Activated T-helper 17 cell treated with anti-CD3 and anti-CD28 coated beads, Interleukin-2, amount 50 U/mL, for 72 hours (primary cell): Measurements from ENCODE around the gene ZFPM1. TPM values are rescaled to one million over a fixed set of nuclear protein-coding genes. Genes with fewer than 3 reads are reported as not detected.

ENCODE experiments used
- ATAC-seq: fragments of 150-1000 bp; cut with Tn5 transposase; replicated peaks from 2 replicates; pipeline ENCODE4 v1.10.0; 2021; ENCODE audit warnings: mild to moderate bottlenecking, moderate library complexity
- H3K27ac Mint-ChIP-seq: one replicate; pipeline ENCODE4 v1.8.0; 2022; ENCODE audit warnings: mixed read lengths
- H3K27me3 Mint-ChIP-seq: one replicate; pipeline ENCODE4 v1.8.0; 2022; ENCODE audit warnings: mixed read lengths
- H3K36me3 Mint-ChIP-seq: one replicate; pipeline ENCODE4 v1.8.0; 2022; ENCODE audit warnings: low read depth, mild to moderate bottlenecking, mixed read lengths
- H3K4me1 Mint-ChIP-seq: one replicate; pipeline ENCODE4 v1.8.0; 2022; ENCODE audit warnings: mixed read lengths
- H3K4me3 Mint-ChIP-seq: one replicate; pipeline ENCODE4 v1.8.0; 2022; ENCODE audit warnings: mild to moderate bottlenecking, mixed read lengths
- H3K9me3 Mint-ChIP-seq: one replicate; pipeline ENCODE4 v1.8.0; 2022; ENCODE audit warnings: mixed read lengths
- total RNA-seq, 2 donors: library from RNA; stranded (reverse); gene quantifications; one replicate each; pipeline ENCODE4 v1.2.3, GENCODE V29; 2022

The ZFPM1 gene
- total RNA-seq, 2 donors from 2014 or later, result 12.2 to 22.1 TPM

DNA sequence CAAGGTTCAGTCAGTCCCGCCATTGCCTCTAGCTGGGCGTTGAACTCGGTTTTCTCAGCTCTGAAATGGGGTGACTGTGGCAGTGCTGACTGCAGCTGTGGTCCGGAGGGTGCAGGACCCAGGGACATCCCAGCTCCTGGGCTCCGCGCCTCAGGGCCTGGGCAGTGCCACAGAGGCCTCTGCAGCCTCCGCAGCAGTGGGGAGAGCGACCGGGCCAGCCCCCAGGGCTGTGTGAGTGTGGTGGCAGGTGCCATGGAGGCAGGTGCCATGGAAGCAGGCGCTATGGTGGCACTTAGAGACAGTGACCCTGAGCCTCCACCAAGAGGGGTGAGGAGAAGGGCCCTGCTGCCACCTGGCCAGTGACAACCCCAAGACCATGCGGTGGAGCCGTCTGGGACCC lies 39.4 kb upstream of the ZFPM1 start:
- Mint-ChIP-seq H3K36me3 (no peaks in the 10 kb centered on the region), H3K4me3 (no peak overlapping the region), H3K27me3 (no peaks in the 10 kb centered on the region), H3K9me3 (no peaks in the 10 kb centered on the region), H3K27ac (no peak overlapping the region), H3K4me1 (no peaks in the 10 kb centered on the region)
- no peak for ATAC-seq

DNA sequence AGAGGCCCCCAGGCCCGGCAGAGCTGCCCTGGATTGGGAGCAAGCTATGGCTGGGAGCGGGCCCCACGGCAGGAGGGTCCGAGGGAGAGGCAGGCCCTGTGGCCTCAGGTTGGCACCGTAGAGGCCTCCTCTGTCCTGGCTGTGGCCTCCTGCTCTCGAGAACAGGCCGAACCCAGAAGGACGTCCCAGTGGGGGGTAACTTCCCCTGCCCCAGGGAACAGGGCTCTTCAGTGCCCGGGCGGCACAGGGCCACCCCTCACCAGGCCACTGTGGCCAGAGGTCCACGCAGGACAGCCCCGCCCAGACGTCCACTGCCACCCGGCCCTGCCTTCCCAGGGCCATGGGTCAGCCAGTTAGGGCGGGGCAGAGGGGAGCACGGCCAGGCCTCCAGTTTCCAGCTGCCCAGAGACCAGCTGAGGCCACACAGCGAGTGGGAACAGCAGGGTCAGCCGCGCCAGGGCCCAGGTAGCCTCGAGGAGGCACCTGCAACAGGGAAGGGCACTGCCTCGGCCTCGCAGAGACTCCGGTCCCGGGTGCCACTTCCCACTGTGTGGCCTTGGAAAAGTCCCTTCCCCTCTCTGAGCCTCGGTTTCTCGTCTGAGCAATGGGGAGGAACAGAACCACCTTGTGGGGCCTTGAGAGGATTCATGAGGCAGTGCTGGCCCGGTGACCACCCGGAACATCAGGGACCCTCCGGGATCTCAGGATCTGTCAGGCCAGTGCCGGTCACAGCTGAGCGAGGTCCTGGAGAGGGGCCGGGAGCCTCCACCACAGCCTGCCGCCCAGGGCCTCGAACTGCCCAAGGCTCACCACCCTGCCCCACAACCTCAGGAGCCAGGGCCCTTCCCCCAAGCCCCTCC lies 38.3 kb upstream of the ZFPM1 start:
- no peaks in the 10 kb centered on the region for H3K36me3 Mint-ChIP-seq
- H3K27me3 Mint-ChIP-seq, result no peaks in the 10 kb centered on the region
- no peak overlapping the region for H3K27ac Mint-ChIP-seq
- H3K4me3 Mint-ChIP-seq, result no peak overlapping the region
- H3K9me3 Mint-ChIP-seq, result no peaks in the 10 kb centered on the region
- H3K4me1 Mint-ChIP-seq, result no peaks in the 10 kb centered on the region
- no peak for ATAC-seq

DNA sequence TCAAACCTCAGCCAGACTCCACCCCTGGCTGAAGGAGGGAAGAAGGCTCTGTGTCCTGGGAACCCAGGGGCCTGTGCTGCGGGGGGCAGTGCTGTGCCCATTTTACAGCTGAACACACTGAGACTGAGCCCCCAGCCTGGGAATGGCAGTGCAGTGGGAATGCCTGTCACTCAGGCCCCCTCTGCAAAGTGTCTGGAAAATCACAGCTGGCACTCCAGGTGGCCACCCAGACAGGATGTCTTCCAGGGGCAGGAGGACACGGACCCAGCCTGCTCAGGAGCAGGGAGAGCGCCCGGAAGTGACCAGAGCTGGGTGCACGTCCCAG lies 37.7 kb upstream of the ZFPM1 start:
- Mint-ChIP-seq H3K4me1 (no peaks in the 10 kb centered on the region), H3K9me3 (no peaks in the 10 kb centered on the region), H3K36me3 (no peaks in the 10 kb centered on the region), H3K4me3 (no peak overlapping the region), H3K27ac (no peak overlapping the region), H3K27me3 (no peaks in the 10 kb centered on the region)
- no peak for ATAC-seq

DNA sequence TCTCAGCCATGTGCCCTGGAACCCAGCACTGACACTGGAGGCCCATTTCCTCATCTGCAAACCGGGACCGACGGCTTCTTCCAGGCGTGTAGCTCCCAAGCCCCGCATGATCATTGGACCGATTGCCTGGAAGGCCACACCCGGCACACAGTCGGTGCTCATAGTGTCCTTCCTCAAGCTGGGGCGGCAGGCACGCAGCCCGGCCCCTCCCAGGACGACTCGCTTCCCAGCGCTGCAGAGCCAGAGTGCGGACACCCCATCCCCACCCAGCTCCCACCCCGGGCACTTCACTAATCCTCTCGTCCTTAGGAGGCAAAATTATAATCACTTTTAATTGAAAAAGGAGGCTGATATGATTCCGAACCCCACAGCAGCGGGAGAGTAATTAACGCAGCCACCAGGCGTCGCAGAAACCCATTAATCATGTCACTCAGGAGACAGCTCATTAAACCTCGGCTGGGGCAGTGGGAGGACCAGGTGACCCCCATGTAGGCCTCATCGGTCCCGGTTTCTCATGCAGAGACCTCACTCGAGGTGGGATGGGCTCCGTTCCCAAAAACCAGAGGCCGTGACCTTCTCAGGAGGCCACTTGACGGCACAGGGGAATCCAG lies 37.3 kb upstream of the ZFPM1 start:
- Mint-ChIP-seq H3K4me3 (no peak overlapping the region), H3K36me3 (no peaks in the 10 kb centered on the region), H3K4me1 (no peaks in the 10 kb centered on the region), H3K9me3 (no peaks in the 10 kb centered on the region), H3K27ac (no peak overlapping the region), H3K27me3 (no peaks in the 10 kb centered on the region)
- ATAC-seq, result no peak

DNA sequence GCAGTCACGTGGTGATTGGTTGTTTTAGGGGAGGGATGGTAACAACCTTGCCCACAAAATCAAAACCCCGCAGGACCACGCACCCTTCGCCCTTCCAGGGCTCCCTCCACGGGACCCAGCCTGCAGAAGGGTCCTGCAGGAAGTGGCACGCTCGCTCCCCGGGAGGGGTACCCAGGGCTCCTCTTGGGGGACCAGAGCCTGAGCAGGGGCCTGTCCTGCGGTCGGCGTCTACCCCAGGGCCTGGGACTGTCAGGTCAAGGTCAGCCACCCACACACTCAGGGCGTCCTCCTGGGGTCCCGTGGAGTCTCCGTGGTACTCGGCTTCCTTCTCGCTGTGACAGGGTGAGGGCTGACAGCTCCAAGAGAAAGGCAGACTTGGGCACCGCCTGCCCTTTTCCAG lies 36.4 kb upstream of the ZFPM1 start:
- no peaks in the 10 kb centered on the region for H3K4me1 Mint-ChIP-seq
- H3K4me3 Mint-ChIP-seq, result no peak overlapping the region
- ATAC-seq, result no peak
- no peaks in the 10 kb centered on the region for H3K27me3 Mint-ChIP-seq
- no peak overlapping the region for H3K27ac Mint-ChIP-seq
- H3K9me3 Mint-ChIP-seq, result no peaks in the 10 kb centered on the region
- H3K36me3 Mint-ChIP-seq, result no peaks in the 10 kb centered on the region

DNA sequence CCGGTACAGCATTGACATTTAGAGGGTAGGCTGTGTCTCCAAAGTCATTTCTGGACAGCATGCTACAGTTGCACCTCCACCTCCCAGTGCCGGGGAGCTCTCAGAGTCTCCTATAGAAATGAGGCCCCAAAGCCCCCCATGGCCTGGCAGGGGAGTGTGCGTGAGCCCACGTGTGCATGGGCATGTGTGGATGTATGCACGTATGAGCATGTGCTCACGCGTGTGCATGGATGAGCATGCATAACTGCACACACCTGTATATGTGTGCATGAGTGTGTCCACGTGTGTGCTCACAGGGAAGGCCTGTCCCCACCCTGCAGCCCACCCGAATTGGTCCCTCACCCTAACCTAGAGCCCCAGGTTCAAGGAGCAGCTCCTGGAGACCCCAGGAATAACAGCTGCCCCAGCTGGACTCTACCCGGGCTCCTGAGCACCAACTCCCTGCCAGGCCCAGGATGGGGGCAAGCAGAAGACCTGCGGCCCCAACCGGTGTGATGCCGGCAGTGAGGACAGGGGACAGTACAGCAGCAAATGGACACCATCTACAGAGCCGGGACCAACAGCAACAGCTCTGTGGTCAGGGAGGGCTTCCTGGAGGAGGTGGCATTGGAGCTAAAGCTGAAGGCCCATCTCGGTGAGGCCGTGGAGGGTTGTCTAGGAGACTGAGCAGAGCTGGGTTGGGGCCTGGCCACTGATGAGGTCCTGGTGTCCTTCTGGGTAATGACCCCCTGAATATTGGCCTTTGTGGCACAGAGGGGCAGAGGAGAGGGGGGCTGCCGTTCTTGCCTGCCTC lies 35.2 kb upstream of the ZFPM1 start:
- Mint-ChIP-seq H3K36me3 (no peaks in the 10 kb centered on the region), H3K4me1 (no peaks in the 10 kb centered on the region), H3K27ac (no peak overlapping the region), H3K9me3 (no peaks in the 10 kb centered on the region), H3K27me3 (no peaks in the 10 kb centered on the region), H3K4me3 (no peak overlapping the region)
- no peak for ATAC-seq

DNA sequence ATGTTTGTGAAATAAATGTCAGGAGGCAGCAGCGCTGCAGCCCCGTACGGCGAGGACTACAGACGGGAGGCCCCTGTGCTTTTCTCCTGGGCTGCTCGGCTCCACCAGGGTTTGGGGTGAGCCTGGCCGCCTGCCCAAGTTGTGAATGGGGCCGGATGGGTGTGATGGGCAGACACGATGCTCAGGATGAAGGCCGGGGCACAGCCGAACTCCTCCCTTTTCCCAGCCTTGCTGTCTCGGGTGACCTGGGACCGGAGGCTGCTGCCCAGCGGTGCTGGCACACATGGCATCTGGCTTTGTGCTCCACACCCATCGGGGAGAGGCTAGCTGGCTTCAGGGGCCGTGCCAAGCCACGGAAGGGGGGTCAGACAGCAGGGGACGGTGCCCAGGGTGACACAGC lies 34.2 kb upstream of the ZFPM1 start:
- ATAC-seq, result no peak
- H3K36me3 Mint-ChIP-seq, result no peaks in the 10 kb centered on the region
- H3K27ac Mint-ChIP-seq, result no peak overlapping the region
- H3K4me1 Mint-ChIP-seq, result no peaks in the 10 kb centered on the region
- no peaks in the 10 kb centered on the region for H3K27me3 Mint-ChIP-seq
- H3K9me3 Mint-ChIP-seq, result no peaks in the 10 kb centered on the region
- H3K4me3 Mint-ChIP-seq, result no peak overlapping the region

DNA sequence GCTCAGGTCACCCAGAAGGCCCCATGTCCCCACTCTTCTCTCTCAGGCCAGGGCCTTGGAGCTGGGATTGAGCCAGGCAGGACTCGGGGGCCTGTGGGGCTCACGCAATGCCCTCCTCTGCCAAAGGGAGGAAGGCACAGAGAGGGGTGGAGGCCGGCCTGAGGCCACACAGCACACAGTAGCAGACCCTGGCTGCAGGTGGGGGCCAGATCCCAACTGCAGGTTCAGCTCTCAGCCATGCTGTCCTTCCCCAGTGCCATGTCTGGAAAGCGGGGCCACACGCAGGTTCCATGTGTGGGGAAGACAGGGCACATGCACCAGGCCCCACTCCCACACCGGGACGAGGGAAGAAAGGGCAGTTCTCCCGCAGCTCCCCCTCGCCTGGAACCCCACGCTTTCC lies 33.3 kb upstream of the ZFPM1 start:
- no peak for ATAC-seq
- Mint-ChIP-seq H3K27me3 (no peaks in the 10 kb centered on the region), H3K36me3 (no peaks in the 10 kb centered on the region)

DNA sequence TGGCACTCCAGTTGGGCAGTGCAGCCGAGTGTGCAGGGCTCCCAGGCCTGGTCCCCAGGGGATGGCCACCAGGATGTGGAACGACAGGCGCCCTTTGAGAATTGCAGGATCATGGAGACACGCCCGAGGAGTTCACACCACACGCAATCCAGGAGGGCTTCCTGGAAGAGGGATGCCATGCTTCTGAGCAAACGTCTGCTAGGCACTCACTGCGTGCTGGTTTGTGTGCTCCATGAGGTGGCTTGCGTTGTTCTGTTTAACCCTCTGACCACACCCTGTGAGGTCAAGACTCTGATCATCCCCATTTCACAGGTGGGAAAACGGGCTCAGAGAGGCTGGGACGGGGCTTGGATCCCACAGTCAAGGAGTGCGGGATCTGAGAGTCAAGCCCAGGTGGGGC lies 32.6 kb upstream of the ZFPM1 start:
- Mint-ChIP-seq H3K27ac (no peak overlapping the region), H3K4me3 (no peak overlapping the region), H3K36me3 (no peaks in the 10 kb centered on the region), H3K9me3 (no peaks in the 10 kb centered on the region), H3K4me1 (no peaks in the 10 kb centered on the region), H3K27me3 (no peaks in the 10 kb centered on the region)
- ATAC-seq, result no peak

More for the DNA sequence above, 33.3 kb upstream of the ZFPM1 start:
- H3K4me1 Mint-ChIP-seq, result no peaks in the 10 kb centered on the region
- H3K9me3 Mint-ChIP-seq, result no peaks in the 10 kb centered on the region
- no peak overlapping the region for H3K4me3 Mint-ChIP-seq
- no peak overlapping the region for H3K27ac Mint-ChIP-seq

DNA sequence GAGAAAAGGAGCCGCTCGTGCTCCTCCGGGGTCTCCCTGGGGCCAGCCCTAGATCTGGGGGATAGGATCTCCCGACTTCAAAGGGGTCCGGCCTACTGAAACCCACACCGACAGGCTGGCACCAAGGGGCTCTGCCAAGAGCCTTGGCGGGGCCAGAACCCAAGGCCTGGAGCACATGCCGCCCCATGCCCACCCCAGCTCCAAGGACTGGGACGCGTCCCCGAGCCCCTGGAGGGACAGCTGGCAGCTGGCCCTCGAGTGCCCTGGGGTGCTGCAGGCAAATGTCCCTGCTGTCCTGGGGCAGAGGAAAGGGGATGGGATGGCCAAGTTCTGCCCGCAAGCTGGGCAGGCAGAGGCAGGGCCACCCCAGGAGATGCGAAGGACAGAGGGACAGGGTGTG lies 31.8 kb upstream of the ZFPM1 start:
- no peak for ATAC-seq
- Mint-ChIP-seq H3K36me3 (no peaks in the 10 kb centered on the region), H3K9me3 (no peaks in the 10 kb centered on the region), H3K4me1 (no peaks in the 10 kb centered on the region), H3K4me3 (no peak overlapping the region), H3K27me3 (no peaks in the 10 kb centered on the region), H3K27ac (no peak overlapping the region)

DNA sequence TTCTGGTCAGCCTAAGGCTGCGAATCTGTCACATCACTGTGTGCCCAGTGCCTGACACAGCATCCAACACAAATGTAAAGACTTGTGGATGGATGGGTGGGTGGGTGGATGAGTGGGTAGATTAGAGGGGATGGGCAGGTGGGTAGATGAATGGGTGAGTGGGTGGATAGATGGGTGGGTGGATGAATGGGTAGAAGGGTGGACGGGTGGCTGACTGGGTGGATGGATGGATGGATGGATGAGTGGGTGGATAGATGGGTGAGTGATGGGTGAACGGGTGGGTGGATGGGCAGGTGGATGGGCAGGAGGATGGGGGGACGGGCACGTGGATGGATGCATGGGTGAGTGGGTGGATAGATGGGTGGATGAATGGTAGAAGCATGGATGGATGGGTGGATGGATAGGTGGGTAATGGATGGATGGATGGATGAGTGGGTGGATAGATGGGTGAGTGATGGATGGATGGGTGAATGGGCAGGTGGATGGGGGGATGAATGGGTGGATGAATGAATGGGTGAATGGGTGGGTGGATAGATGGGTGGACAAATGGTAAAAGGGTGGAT lies 31.1 kb upstream of the ZFPM1 start:
- ATAC-seq, result no peak
- Mint-ChIP-seq H3K4me3 (no peak overlapping the region), H3K4me1 (no peaks in the 10 kb centered on the region), H3K27me3 (no peaks in the 10 kb centered on the region), H3K9me3 (no peaks in the 10 kb centered on the region), H3K36me3 (no peaks in the 10 kb centered on the region), H3K27ac (no peak overlapping the region)

DNA sequence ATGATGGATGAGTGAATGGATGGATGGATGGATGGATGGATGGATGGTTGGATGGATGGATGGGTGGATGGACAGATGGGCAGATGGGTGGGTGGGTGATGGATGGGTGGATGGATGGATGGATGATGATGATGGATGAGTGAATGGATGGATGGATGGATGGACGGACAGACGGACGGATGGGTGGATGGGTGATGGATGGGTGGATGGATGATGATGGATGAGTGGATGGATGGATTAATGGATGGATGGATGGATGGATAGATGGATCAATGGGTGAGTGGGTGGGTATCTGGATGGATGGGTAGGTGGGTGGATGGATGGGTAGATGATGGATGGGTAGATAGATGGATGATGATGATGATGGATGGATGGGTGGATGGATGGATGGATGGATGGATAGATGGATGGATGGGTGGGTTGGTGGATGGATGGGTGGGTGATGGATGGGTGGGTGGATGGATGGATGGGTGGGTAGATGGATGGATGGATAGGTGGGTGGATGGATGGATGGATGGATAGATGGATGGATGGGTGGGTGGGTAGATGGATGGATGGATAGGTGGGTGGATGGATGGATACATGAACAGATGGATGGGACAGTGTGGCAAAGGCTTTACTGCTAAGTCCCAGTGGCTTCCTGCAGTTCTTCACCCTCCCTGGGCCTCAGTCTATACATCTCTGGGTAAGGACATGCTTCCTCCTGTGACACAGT lies 30.2 kb upstream of the ZFPM1 start:
- no peaks in the 10 kb centered on the region for H3K36me3 Mint-ChIP-seq
- no peaks in the 10 kb centered on the region for H3K27me3 Mint-ChIP-seq
- H3K4me3 Mint-ChIP-seq, result no peak overlapping the region
- H3K4me1 Mint-ChIP-seq, result no peaks in the 10 kb centered on the region
- ATAC-seq, result no peak
- H3K9me3 Mint-ChIP-seq, result no peaks in the 10 kb centered on the region
- H3K27ac Mint-ChIP-seq, result no peak overlapping the region

DNA sequence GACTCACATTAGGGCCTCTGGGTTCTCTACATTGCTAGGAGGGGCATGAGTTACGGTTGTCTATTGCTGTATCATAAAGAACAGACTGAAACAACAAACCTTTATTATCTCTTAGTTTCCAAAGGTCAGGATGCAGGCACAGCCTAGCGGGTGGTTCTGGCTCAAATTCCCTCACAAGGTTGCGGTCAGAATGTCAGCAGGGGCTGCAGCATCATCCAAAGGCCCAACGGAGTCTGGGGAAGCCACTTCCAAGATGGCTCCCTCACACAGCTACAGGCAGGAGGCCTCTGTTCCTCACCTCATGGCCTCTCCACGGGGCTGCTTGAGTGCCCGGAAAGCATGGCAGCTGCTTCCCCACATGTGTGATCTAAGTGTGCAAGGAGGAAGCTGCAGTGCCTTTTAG lies 29.6 kb upstream of the ZFPM1 start:
- Mint-ChIP-seq H3K27me3 (no peaks in the 10 kb centered on the region), H3K4me1 (no peaks in the 10 kb centered on the region), H3K27ac (no peak overlapping the region), H3K36me3 (no peaks in the 10 kb centered on the region), H3K4me3 (no peak overlapping the region), H3K9me3 (no peaks in the 10 kb centered on the region)
- no peak for ATAC-seq

DNA sequence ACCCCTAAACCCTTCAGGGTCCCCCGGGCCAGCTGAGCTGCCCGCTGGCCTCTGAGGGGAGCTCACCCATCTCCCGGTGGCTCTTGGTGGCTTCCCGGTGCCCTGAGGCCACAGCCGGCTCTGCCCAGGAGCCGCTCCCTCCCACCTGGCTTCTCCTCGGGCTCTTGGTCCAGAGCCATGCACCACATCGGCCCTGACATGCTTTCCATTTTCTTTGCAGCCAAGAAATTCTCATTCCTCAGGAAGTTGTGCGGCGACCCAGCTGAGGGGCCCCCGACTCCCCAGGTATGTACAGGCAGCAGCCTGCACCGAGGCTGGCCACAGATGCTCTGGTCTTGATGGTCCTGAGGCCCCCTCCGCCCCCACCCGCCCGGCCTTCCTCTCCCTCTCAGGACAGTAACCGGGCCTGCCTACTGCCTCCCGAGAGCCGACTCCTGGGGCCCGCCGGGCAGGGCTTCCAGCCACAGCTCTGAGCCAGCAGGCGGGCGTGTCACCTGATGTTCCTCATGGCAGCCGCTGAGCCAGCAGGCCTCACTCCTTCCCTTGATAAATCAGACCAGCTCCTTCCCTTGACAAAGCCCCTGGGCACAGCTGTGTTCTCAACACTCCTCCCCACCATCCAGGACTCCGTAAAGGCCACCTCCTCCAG lies 28.4 kb upstream of the ZFPM1 start:
- Mint-ChIP-seq H3K27me3 (no peaks in the 10 kb centered on the region), H3K36me3 (no peaks in the 10 kb centered on the region), H3K9me3 (no peaks in the 10 kb centered on the region), H3K4me3 (no peak overlapping the region), H3K27ac (no peak overlapping the region), H3K4me1 (no peaks in the 10 kb centered on the region)
- ATAC-seq, result no peak
